WTC11 (cell line): ENCODE measurements around the gene TMEM178B. TPM values are rescaled to one million over a fixed set of nuclear protein-coding genes. Genes with fewer than 3 reads are reported as not detected.

Experiments
- ATAC-seq: fragments of 200-7000 bp; cut with Tn5 transposase; 2 replicates; pipeline ENCODE4 v1.10.0; 2021; ENCODE audit warnings: mild to moderate bottlenecking, moderate library complexity
- CTCF ChIA-PET: fragments of 300-600 bp; sonication (Branson Sonifier 250); formaldehyde crosslinking; loops from one replicate; lab custom pipeline; 2021; ENCODE audit warnings: antibody characterized with exemption; lab: Charles Lee
- POLR2A ChIA-PET: fragments of 350-600 bp; sonication (Branson Sonifier 250); formaldehyde crosslinking; loops from one replicate; lab custom pipeline; 2021; ENCODE audit warnings: antibody characterized with exemption; lab: Charles Lee
- DNase-seq: peaks from one replicate; pipeline ENCODE4 v3.0.0; 2021; ENCODE audit warnings: low spot score
- H3K27ac Mint-ChIP-seq: 2 replicates; pipeline ENCODE4 v1.8.0; 2021; ENCODE audit warnings: mixed read lengths
- H3K27me3 Mint-ChIP-seq: 2 replicates; pipeline ENCODE4 v1.8.0; 2021; ENCODE audit warnings: low read depth, mild to moderate bottlenecking, moderate library complexity, mixed read lengths
- H3K36me3 Mint-ChIP-seq: 2 replicates; pipeline ENCODE4 v1.8.0; 2021; ENCODE audit warnings: mixed read lengths
- H3K4me1 Mint-ChIP-seq: 2 replicates; pipeline ENCODE4 v1.8.0; 2022; ENCODE audit warnings: mixed read lengths
- H3K4me3 Mint-ChIP-seq: 2 replicates; pipeline ENCODE4 v1.8.0; 2021; ENCODE audit warnings: mild to moderate bottlenecking, moderate library complexity, mixed read lengths
- H3K9me3 Mint-ChIP-seq: 2 replicates; pipeline ENCODE4 v1.8.0; 2021; ENCODE audit warnings: mixed read lengths
- ATF6 ChIP-seq: sonication (generic); formaldehyde crosslinking; IDR thresholded peaks from 2 replicates; pipeline ENCODE4 v1.8.1; 2023; ENCODE audit warnings: mild to moderate bottlenecking, missing genetic modification reagents
- CDX4 ChIP-seq: fragments of 250-450 bp; sonication (Bioruptor Pico); IDR thresholded peaks from 2 replicates; pipeline ENCODE4 v1.9.0; 2021; ENCODE audit warnings: moderate library complexity, mild to moderate bottlenecking, inconsistent platforms, borderline replicate concordance
- CREB1 ChIP-seq: sonication (generic); formaldehyde crosslinking; IDR thresholded peaks from 2 replicates; pipeline ENCODE4 v1.8.0; 2023; ENCODE audit warnings: mild to moderate bottlenecking, missing genetic modification reagents
- FOXK1 ChIP-seq: sonication (generic); formaldehyde crosslinking; IDR thresholded peaks from 2 replicates; pipeline ENCODE4 v1.8.0; 2022; ENCODE audit warnings: mild to moderate bottlenecking, moderate library complexity, missing genetic modification reagents
- GTF2I ChIP-seq: fragments of 250-450 bp; sonication (Bioruptor Pico); conservative IDR thresholded peaks from 2 replicates; pipeline ENCODE4 v1.4.0; 2021; ENCODE audit warnings: mild to moderate bottlenecking
- HMGXB4 ChIP-seq: sonication (generic); formaldehyde crosslinking; IDR thresholded peaks from 2 replicates; pipeline ENCODE4 v1.8.1; 2023; ENCODE audit warnings: mild to moderate bottlenecking, moderate library complexity, missing genetic modification reagents
- JAZF1 ChIP-seq: fragments of 250-450 bp; sonication (Bioruptor Pico); IDR thresholded peaks from 2 replicates; pipeline ENCODE4 v1.9.0; 2021; ENCODE audit warnings: moderate library complexity, mild to moderate bottlenecking, inconsistent platforms
- JUN ChIP-seq: sonication (generic); formaldehyde crosslinking; IDR thresholded peaks from 2 replicates; pipeline ENCODE4 v1.8.0; 2023; ENCODE audit warnings: mild to moderate bottlenecking, missing genetic modification reagents
- NR1H2 ChIP-seq: sonication (generic); formaldehyde crosslinking; IDR thresholded peaks from 2 replicates; pipeline ENCODE4 v1.9.0; 2021; ENCODE audit warnings: mild to moderate bottlenecking, moderate library complexity, missing genetic modification reagents
- PREB ChIP-seq: sonication (generic); formaldehyde crosslinking; IDR thresholded peaks from 2 replicates; pipeline ENCODE4 v1.8.1; 2022; ENCODE audit warnings: mild to moderate bottlenecking, missing genetic modification reagents, moderate library complexity, borderline replicate concordance
- RORB ChIP-seq: fragments of 250-450 bp; sonication (Bioruptor Pico); IDR thresholded peaks from 2 replicates; pipeline ENCODE4 v1.9.0; 2021; ENCODE audit warnings: mild to moderate bottlenecking
- SMAD4 ChIP-seq: sonication (generic); formaldehyde crosslinking; IDR thresholded peaks from 2 replicates; pipeline ENCODE4 v1.8.0; 2022; ENCODE audit warnings: mild to moderate bottlenecking, missing genetic modification reagents
- STAT6 ChIP-seq: sonication (generic); formaldehyde crosslinking; conservative IDR thresholded peaks from 2 replicates; pipeline ENCODE4 v1.8.1; 2023; ENCODE audit warnings: mild to moderate bottlenecking, low read depth, missing genetic modification reagents, moderate library complexity
- USF2 ChIP-seq: sonication (generic); formaldehyde crosslinking; IDR thresholded peaks from 2 replicates; pipeline ENCODE4 v1.8.1; 2023; ENCODE audit warnings: mild to moderate bottlenecking, missing genetic modification reagents, moderate library complexity
- ZNF232 ChIP-seq: sonication (generic); formaldehyde crosslinking; IDR thresholded peaks from 2 replicates; pipeline ENCODE4 v1.8.0; 2022; ENCODE audit warnings: mild to moderate bottlenecking, missing genetic modification reagents
- ZNF317 ChIP-seq: sonication (generic); formaldehyde crosslinking; IDR thresholded peaks from 2 replicates; pipeline ENCODE4 v1.8.1; 2023; ENCODE audit warnings: low read depth, mild to moderate bottlenecking, moderate library complexity, missing genetic modification reagents, borderline replicate concordance
- ZNF396 ChIP-seq: fragments of 250-450 bp; sonication (Bioruptor Pico); IDR thresholded peaks from 2 replicates; pipeline ENCODE4 v1.8.0; 2021; ENCODE audit warnings: mild to moderate bottlenecking, moderate library complexity, borderline replicate concordance
- ZNF425 ChIP-seq: fragments of 250-450 bp; sonication (Bioruptor Pico); conservative IDR thresholded peaks from 2 replicates; pipeline ENCODE4 v1.9.0; 2021; ENCODE audit warnings: mild to moderate bottlenecking
- total RNA-seq: library from RNA; stranded (reverse); gene quantifications from 3 replicates; pipeline ENCODE4 v1.2.3, GENCODE V29; 2021

The TMEM178B gene
- total RNA-seq, 1 experiment from 2014 or later: 20.4 TPM

GRCh38 chr7:141142058-141142457 lies 68.2 kb downstream of the TMEM178B start:
- ATAC-seq: no peak
- Mint-ChIP-seq H3K27ac (no peak overlapping the region), H3K27me3 (no peaks in the 10 kb centered on the region), H3K9me3 (peaks cover 18% of the 10 kb centered on the region)
- ChIA-PET CTCF (interaction anchor here (0.7 kb wide), 1 partner anchor 127 kb away, joined by 3 read pairs; no protein-coding TSS in a partner anchor), POLR2A (no interaction called here)
- TF ChIP-seq USF2 (no peak), GTF2I (CRISPR knock-in tag) (0 out of 2 replicates have a peak, but pooled peaks have one; percentile 46)
- TF ChIP-seq, all 79 proteins: peak for 1
- Mint-ChIP-seq H3K36me3 (peaks cover 6% of the 10 kb centered on the region; the same call in 1 of the 2 replicates), H3K4me3 (no peak overlapping the region), H3K4me1 (peaks cover 17% of the 10 kb centered on the region)
- no peak for DNase-seq

GRCh38 chr7:141144921-141145629 lies 71.2 kb downstream of the TMEM178B start:
- DNase-seq: no peak
- TF ChIP-seq FOXK1 (CRISPR knock-in tag) (no peak), JUN (CRISPR knock-in tag) (no peak), STAT6 (CRISPR knock-in tag) (no peak), JAZF1 (CRISPR knock-in tag) (no peak), ATF6 (no peak), ZNF317 (CRISPR knock-in tag) (no peak), ZNF232 (CRISPR knock-in tag) (no peak), NR1H2 (CRISPR knock-in tag) (no peak), CDX4 (CRISPR knock-in tag) (no peak), RORB (no peak), ZNF425 (CRISPR knock-in tag) (no peak), ZNF396 (CRISPR knock-in tag) (no peak), SMAD4 (no peak), CREB1 (CRISPR knock-in tag) (no peak), HMGXB4 (CRISPR knock-in tag) (no peak), PREB (CRISPR knock-in tag) (no peak)
- no peak overlapping the region for H3K4me3 Mint-ChIP-seq
- ChIA-PET POLR2A (no interaction called here), CTCF (no interaction called here)
- H3K9me3 Mint-ChIP-seq: peaks cover 15% of the 10 kb centered on the region
- no peaks in the 10 kb centered on the region for H3K27me3 Mint-ChIP-seq
- peaks cover 6% of the 10 kb centered on the region; the same call in 1 of the 2 replicates for H3K36me3 Mint-ChIP-seq
- H3K27ac Mint-ChIP-seq: peak overlapping the region; percentile 30; the same call in 1 of the 2 replicates
- H3K4me1 Mint-ChIP-seq: peaks cover 17% of the 10 kb centered on the region
- no peak; the same call in 1 of the 2 replicates for ATAC-seq
